ENCODE data around the gene EML4. TPM values are rescaled to one million over a fixed set of nuclear protein-coding genes. Genes with fewer than 3 reads are reported as not detected.
"Not testable (repeated sequence)": the region's sequence is repeated elsewhere in the genome, so short reads cannot be mapped to it uniquely, and the experiment has no call there.

EML4 gene
- total and polyA plus RNA-seq, 4 donors, result 9.6 to 51.9 (median 30.8) TPM

DNA sequence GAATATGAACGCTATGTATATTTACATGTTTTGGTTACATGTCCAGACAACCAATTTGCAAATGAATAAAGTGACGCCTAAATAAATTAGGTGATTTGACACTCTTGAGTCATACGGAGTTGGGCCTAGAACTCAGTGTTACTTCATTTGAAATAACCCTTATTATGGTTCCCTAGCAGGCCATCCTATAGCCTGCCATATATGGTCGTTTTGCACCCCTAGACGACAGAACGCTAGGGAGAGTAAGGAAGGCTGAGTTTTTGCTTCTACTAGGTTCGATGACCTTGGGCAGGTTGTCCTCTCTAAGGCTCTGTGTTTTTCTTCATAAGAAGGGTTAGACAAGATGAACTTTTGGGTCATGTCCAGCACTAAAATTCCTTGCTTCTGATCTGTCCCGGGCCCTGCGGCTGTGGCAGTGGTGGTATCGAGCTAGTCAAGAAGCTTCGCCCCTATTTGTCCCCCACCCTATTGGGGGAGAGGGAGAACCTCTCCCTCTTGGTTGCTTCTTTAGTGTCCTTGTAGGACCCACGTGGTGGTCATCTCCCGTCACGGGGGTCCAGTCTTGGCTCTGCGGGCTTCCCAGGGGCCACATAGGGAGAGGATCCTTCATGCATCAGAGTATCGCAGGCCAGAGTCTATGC is 574 bp upstream of the EML4 start:
- ATAC-seq (ENCODE audit: low FRiP score), result no peak
- Histone ChIP-seq H3K36me3 (ENCODE audit: control insufficient read depth in 1 of 2, insufficient read depth in 2 of 2, low read length in 1 of 2) (no peaks in the 10 kb centered on the region), H3K9me3 (ENCODE audit: control insufficient read depth, low read length) (no peaks in the 10 kb centered on the region), H3K27me3 (ENCODE audit: control insufficient read depth in 1 of 2, insufficient read depth in 2 of 2, low read length in 1 of 2) (no peaks in the 10 kb centered on the region), H3K4me1 (ENCODE audit: control insufficient read depth in 1 of 2, insufficient read depth in 2 of 2, low read length in 2 of 2) (peaks cover 0 to 4% of the 10 kb centered on the region in 2 donors), H3K4me3 (ENCODE audit: low read length in 2 of 2) (no peak overlapping the region), H3K27ac (ENCODE audit: low read depth in 1 of 2, low read length in 2 of 2) (peak overlapping the region in 1 of 2 donors; percentile 62)
- DNase-seq, result no peak
- WGBS, 2 donors, result 76 to 80% methylated on average over 16 of the region's 16 CpGs
- intact Hi-C loops (cut with DNase I), result loop anchor here in 1 of 2 donors (10.0 kb wide), 1 partner anchor 64 kb away; no protein-coding TSS in a partner anchor

DNA sequence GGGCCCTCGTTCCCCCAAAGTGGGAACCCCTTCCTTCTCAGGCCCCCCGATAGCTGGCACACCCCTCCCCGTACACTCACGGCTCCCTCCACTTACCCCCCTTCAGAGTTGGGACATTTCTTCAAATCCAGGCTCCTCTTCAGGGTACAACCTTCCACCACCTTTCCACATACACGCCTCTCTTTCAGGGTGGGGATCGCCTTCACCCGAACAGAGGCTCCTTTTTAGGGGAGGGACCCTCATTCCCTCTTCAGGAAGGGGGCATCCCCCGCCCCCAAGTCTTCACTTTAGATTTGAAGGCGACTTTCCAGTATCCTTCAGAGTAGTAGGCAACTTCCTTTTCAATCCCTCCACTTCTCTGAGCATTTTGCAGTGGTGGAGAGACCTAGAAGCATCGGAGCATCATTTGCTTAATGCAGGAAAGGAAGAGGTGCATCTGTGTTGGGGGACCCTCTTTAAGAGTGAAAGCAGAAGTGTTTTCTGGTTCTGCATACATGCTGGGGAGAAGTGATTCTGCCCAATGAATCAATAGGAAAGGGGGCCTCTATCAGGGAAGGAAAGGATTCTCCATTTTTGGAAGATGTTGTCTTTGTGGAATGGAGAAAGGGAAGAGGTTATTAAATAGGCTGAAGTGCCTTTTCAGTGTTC is 845 bp downstream of the EML4 start:
- Histone ChIP-seq H3K9me3 (ENCODE audit: control insufficient read depth, low read length) (no peaks in the 10 kb centered on the region), H3K4me3 (ENCODE audit: low read length in 2 of 2) (peak overlapping the region; percentile 68 to 69), H3K27ac (ENCODE audit: low read depth in 1 of 2, low read length in 2 of 2) (peak overlapping the region; percentile 1 to 42), H3K27me3 (ENCODE audit: control insufficient read depth in 1 of 2, insufficient read depth in 2 of 2, low read length in 1 of 2) (no peaks in the 10 kb centered on the region), H3K36me3 (ENCODE audit: control insufficient read depth in 1 of 2, insufficient read depth in 2 of 2, low read length in 1 of 2) (no peaks in the 10 kb centered on the region), H3K4me1 (ENCODE audit: control insufficient read depth in 1 of 2, insufficient read depth in 2 of 2, low read length in 2 of 2) (peaks cover 0 to 4% of the 10 kb centered on the region in 2 donors)
- DNase-seq (no peak), ATAC-seq (ENCODE audit: low FRiP score) (peak; percentile 50)
- WGBS, 2 donors, result 1% methylated on average over 10 of the region's 10 CpGs
- intact Hi-C loops (cut with DNase I), result loop anchor here in 1 of 2 donors (10.0 kb wide), 1 partner anchor 65 kb away; no protein-coding TSS in a partner anchor

DNA sequence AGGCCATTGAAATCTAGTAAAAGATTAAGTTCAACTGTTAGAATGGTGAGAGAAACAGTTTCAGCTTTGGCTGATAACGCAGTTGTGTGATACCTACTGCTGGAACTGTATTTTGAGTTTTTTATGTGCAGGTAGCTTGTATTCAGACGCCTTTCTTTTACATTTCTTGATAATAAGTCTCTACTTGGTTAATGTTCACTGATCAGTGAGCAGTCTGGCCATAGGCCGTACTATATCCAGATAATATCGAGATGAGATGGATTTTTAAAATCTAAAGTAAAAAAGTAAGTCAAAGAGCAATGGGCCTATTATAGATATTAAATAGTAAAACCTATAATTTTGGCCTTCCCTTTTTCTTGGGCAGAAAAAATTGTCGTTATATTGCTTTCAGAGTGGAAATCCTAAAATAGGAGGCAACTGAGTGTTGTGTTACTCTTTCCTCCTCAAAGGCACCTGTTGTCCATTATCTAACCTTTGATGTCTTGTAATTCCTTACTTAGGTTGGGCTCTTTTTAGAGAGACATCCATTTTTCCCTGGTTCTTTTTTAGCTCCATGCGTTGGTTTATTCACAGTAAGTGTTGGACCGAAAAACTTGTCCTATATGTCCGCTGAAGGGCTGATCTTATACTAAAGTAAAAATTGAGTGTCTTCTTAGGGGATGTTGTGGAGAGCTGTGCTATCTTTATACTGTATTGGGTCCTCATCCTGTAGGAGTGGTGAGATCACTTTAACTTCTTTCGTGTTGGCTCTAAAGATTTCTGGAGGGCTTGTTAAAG is 1.7 kb downstream of the EML4 start:
- ATAC-seq (ENCODE audit: low FRiP score) (no peak), DNase-seq (no peak)
- Histone ChIP-seq H3K4me3 (ENCODE audit: low read length in 2 of 2) (peak overlapping the region; percentile 68 to 69), H3K27ac (ENCODE audit: low read depth in 1 of 2, low read length in 2 of 2) (no peak overlapping the region), H3K27me3 (ENCODE audit: control insufficient read depth in 1 of 2, insufficient read depth in 2 of 2, low read length in 1 of 2) (no peaks in the 10 kb centered on the region), H3K9me3 (ENCODE audit: control insufficient read depth, low read length) (no peaks in the 10 kb centered on the region), H3K4me1 (ENCODE audit: control insufficient read depth in 1 of 2, insufficient read depth in 2 of 2, low read length in 2 of 2) (peaks cover 0 to 4% of the 10 kb centered on the region in 2 donors), H3K36me3 (ENCODE audit: control insufficient read depth in 1 of 2, insufficient read depth in 2 of 2, low read length in 1 of 2) (no peaks in the 10 kb centered on the region)
- WGBS, 2 donors, result 12 to 15% methylated on average over 9 of the region's 9 CpGs
- intact Hi-C loops (cut with DNase I), result no loop called here

DNA sequence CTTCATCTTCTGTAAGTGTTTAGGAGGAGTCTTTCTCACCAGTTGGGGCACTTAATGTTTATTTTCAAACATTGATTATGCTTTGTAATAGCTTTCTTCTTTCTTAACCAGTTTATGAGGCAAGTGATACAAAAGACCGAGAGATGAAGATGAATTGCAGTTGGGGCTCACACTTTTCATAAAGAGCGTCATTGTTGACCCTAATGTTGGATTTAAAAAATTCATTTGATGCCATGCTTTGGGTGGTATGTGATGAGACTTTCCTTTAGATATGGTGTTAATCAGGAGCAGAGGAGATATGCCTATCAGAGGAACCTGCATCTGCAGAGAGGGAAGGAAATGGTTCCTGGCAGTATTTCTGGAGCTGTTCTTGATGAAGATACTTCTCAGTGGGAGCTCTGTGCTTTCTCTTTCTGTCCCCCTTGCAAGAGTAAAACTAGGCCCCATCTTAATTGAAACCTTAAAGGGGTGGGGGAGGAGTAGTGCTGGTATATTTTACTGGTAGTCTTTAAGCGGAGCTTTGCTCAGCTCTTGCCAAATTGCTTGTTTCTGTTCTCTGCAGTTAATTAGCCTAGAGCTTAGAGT is 2.3 kb downstream of the EML4 start:
- no peaks in the 10 kb centered on the region for H3K36me3 ChIP-seq (ENCODE audit: control insufficient read depth in 1 of 2, insufficient read depth in 2 of 2, low read length in 1 of 2)
- H3K4me3 ChIP-seq (ENCODE audit: low read length in 2 of 2), result peak overlapping the region; percentile 68 to 69
- WGBS, 2 donors, result 18 to 21% methylated on average over 3 of the region's 3 CpGs
- DNase-seq (no peak), ATAC-seq (ENCODE audit: low FRiP score) (no peak)
- H3K4me1 ChIP-seq (ENCODE audit: control insufficient read depth in 1 of 2, insufficient read depth in 2 of 2, low read length in 2 of 2), result peaks cover 0 to 4% of the 10 kb centered on the region in 2 donors
- no peaks in the 10 kb centered on the region for H3K9me3 ChIP-seq (ENCODE audit: control insufficient read depth, low read length)
- H3K27me3 ChIP-seq (ENCODE audit: control insufficient read depth in 1 of 2, insufficient read depth in 2 of 2, low read length in 1 of 2), result no peaks in the 10 kb centered on the region
- intact Hi-C loops (cut with DNase I), result no loop called here
- no peak overlapping the region for H3K27ac ChIP-seq (ENCODE audit: low read depth in 1 of 2, low read length in 2 of 2)

DNA sequence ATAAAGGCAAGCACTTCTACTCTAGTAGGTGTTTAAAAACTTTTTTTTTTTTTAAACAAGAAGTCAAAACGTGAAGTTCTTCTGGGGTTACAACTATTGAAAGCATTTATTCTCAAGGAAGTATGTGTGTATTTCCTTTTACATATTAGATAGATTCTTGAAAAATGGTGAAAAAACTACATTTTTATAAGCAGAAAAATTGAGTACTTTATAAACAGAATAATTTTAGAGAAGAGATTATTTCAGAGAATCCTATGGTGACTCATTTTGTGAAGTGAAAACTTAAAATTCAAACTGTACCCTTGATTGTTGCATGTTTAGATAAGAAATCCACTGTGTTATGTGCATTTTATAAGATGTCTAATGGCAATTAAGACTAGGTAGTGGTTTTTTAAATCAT is 2.9 kb downstream of the EML4 start:
- DNase-seq (no peak), ATAC-seq (ENCODE audit: low FRiP score) (no peak)
- intact Hi-C loops (cut with DNase I), result no loop called here
- Histone ChIP-seq H3K27ac (ENCODE audit: low read depth in 1 of 2, low read length in 2 of 2) (no peak overlapping the region), H3K4me1 (ENCODE audit: control insufficient read depth in 1 of 2, insufficient read depth in 2 of 2, low read length in 2 of 2) (peaks cover 0 to 4% of the 10 kb centered on the region in 2 donors), H3K27me3 (ENCODE audit: control insufficient read depth in 1 of 2, insufficient read depth in 2 of 2, low read length in 1 of 2) (no peaks in the 10 kb centered on the region), H3K9me3 (ENCODE audit: control insufficient read depth, low read length) (no peaks in the 10 kb centered on the region), H3K4me3 (ENCODE audit: low read length in 2 of 2) (peak overlapping the region in 1 of 2 donors; percentile 68), H3K36me3 (ENCODE audit: control insufficient read depth in 1 of 2, insufficient read depth in 2 of 2, low read length in 1 of 2) (no peaks in the 10 kb centered on the region)
- 1 to 5% methylated on average over 1 of the region's 1 CpG for WGBS, 2 donors

DNA sequence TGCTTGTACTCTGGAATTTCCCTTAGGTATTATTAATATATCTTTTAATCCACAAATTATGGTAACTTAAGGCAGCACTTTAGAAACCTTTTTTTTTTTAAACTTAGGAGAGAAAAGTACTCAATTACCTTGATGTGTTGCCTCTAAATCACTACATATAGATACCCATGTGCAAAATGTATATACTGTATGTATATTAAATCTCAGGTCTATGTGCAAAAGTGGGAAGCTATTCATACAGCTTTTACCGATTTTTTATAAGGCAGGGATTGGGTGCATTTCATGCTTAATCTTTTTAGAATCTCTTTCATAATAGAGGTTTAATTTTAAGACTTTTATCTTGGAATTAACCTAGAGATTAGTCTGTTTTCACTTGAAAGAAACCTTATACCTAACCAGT is 3.4 kb downstream of the EML4 start:
- Histone ChIP-seq H3K36me3 (ENCODE audit: control insufficient read depth in 1 of 2, insufficient read depth in 2 of 2, low read length in 1 of 2) (no peaks in the 10 kb centered on the region), H3K4me1 (ENCODE audit: control insufficient read depth in 1 of 2, insufficient read depth in 2 of 2, low read length in 2 of 2) (peaks cover 0 to 4% of the 10 kb centered on the region in 2 donors), H3K27me3 (ENCODE audit: control insufficient read depth in 1 of 2, insufficient read depth in 2 of 2, low read length in 1 of 2) (no peaks in the 10 kb centered on the region), H3K4me3 (ENCODE audit: low read length in 2 of 2) (no peak overlapping the region), H3K27ac (ENCODE audit: low read depth in 1 of 2, low read length in 2 of 2) (no peak overlapping the region), H3K9me3 (ENCODE audit: control insufficient read depth, low read length) (no peaks in the 10 kb centered on the region)
- no peak for ATAC-seq (ENCODE audit: low FRiP score)
- no peak for DNase-seq
- intact Hi-C loops (cut with DNase I), result no loop called here
- 2 to 6% methylated on average over 1 of the region's 1 CpG for WGBS, 2 donors

DNA sequence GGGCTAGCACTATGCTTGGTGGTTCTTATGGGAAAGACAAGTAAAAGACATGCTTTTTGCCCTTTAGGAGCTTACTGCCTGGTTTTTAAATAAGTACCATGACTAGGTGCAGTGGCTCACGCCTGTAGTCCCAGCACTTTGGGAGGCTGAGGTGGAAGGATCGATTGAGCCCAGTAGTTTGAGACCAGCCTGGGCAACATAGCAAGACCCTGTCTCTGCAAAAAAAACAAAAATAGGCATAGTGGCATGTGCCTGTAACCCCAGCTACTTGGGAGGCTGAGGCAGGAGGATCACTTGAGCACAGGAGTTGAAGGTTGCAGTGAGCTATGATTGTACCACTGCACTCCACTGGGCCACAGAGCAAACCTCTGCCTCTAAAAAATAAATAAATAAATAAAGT is 4.3 kb downstream of the EML4 start:
- H3K27me3 ChIP-seq (ENCODE audit: control insufficient read depth in 1 of 2, insufficient read depth in 2 of 2, low read length in 1 of 2); H3K4me3 ChIP-seq (ENCODE audit: low read length in 2 of 2); H3K36me3 ChIP-seq (ENCODE audit: control insufficient read depth in 1 of 2, insufficient read depth in 2 of 2, low read length in 1 of 2); DNase-seq; H3K9me3 ChIP-seq (ENCODE audit: control insufficient read depth, low read length); H3K27ac ChIP-seq (ENCODE audit: low read depth in 1 of 2, low read length in 2 of 2); H3K4me1 ChIP-seq (ENCODE audit: control insufficient read depth in 1 of 2, insufficient read depth in 2 of 2, low read length in 2 of 2); ATAC-seq (ENCODE audit: low FRiP score); intact Hi-C loops (cut with DNase I): not testable (repeated sequence)
- WGBS, 2 donors, result 90 to 92% methylated on average over 2 of the region's 2 CpGs

DNA sequence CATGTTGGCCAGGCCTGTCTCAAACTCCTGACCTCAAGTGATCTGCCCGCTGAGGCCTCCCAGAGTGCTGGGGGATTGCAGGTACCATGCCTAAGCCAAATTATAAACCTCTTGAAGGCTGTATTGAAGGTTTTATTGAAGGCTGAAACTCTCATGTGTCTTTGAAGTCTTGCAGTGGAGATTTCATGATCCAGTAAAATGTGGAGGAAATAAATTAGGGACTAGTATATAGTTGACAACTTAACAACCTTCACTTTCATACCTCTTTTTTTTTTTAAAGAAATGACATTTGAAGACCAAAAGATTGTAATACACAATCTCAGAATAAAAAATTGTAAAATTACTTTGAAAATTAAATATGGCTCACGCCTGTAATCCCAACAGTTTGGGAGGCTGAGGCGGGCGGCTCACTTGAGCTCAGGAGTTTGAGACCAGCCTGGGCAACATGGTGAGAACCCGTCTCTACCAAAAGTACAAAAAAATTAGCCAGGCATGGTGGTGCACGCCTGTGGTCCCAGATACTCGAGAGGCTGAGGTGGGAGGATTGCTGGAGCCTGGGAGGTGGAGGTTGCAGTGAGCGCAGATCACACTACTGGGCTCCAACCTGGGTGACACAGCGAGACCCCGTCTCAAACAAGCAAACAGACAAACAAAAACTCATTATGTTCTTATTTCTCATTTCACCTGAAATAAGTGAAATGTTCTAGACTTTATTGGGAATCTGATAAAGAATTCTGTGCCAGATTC is 8.0 kb downstream of the EML4 start:
- no peak for ATAC-seq (ENCODE audit: low FRiP score)
- WGBS, 2 donors, result 95 to 96% methylated on average over 10 of the region's 10 CpGs

More for the DNA sequence above, 8.0 kb downstream of the EML4 start:
- H3K4me1 ChIP-seq (ENCODE audit: control insufficient read depth in 1 of 2, insufficient read depth in 2 of 2, low read length in 2 of 2), result peaks cover 0 to 7% of the 10 kb centered on the region in 2 donors
- intact Hi-C loops (cut with DNase I), result no loop called here
- no peak for DNase-seq
- no peaks in the 10 kb centered on the region for H3K27me3 ChIP-seq (ENCODE audit: control insufficient read depth in 1 of 2, insufficient read depth in 2 of 2, low read length in 1 of 2)
- H3K9me3 ChIP-seq (ENCODE audit: control insufficient read depth, low read length), result no peaks in the 10 kb centered on the region
- H3K27ac ChIP-seq (ENCODE audit: low read depth in 1 of 2, low read length in 2 of 2), result no peak overlapping the region
- no peak overlapping the region for H3K4me3 ChIP-seq (ENCODE audit: low read length in 2 of 2)
- no peaks in the 10 kb centered on the region for H3K36me3 ChIP-seq (ENCODE audit: control insufficient read depth in 1 of 2, insufficient read depth in 2 of 2, low read length in 1 of 2)
